Colon (tissue), 2 donors: Measurements from ENCODE around the gene RFX2.
"Not testable (repeated sequence)": the region's sequence is repeated elsewhere in the genome, so short reads cannot be mapped to it uniquely, and the experiment has no call there.

Source experiments
- FAIRE-seq: peaks from 2 replicates; lab custom pipeline; 2012; peaks lifted over from hg19 to GRCh38; lab: Jason Lieb, UNC
- donor health status: control.
- donor health status: control.

Gene RFX2

GRCh38 chr19:6074709-6075403 lies 35.4 kb downstream of the RFX2 start:
- FAIRE-seq, result no peak

GRCh38 chr19:6073858-6074708 lies 36.2 kb downstream of the RFX2 start:
- no peak for FAIRE-seq

- FAIRE-seq, result not testable (repeated sequence)
Measured at GRCh38 chr19:6073233-6073632, 37.1 kb downstream of the RFX2 start.

- no peak for FAIRE-seq
Measured at GRCh38 chr19:6071875-6072274, 38.4 kb downstream of the RFX2 start.

- no peak for FAIRE-seq
Measured at GRCh38 chr19:6070720-6071485, 39.4 kb downstream of the RFX2 start.

GRCh38 chr19:6070207-6070681 lies 40.1 kb downstream of the RFX2 start:
- no peak for FAIRE-seq

- FAIRE-seq, result no peak
Measured at GRCh38 chr19:6069268-6069791, 41.0 kb downstream of the RFX2 start.

GRCh38 chr19:6068711-6069110 lies 41.6 kb downstream of the RFX2 start:
- no peak for FAIRE-seq

GRCh38 chr19:6067975-6068374 lies 42.3 kb downstream of the RFX2 start:
- FAIRE-seq, result no peak

- peak; percentile 70 for FAIRE-seq
Measured at GRCh38 chr19:6066661-6067646, 43.3 kb downstream of the RFX2 start.

GRCh38 chr19:6065685-6066374 lies 44.5 kb downstream of the RFX2 start:
- no peak for FAIRE-seq

- no peak for FAIRE-seq
Measured at GRCh38 chr19:6064336-6065073, 45.8 kb downstream of the RFX2 start.

GRCh38 chr19:6063576-6064335 lies 46.5 kb downstream of the RFX2 start:
- no peak for FAIRE-seq

GRCh38 chr19:6062961-6063575 lies 47.2 kb downstream of the RFX2 start:
- FAIRE-seq, result no peak

- FAIRE-seq, result no peak
Measured at GRCh38 chr19:6062274-6062673, 48.0 kb downstream of the RFX2 start.

- FAIRE-seq, result no peak
Measured at GRCh38 chr19:6061376-6062130, 48.7 kb downstream of the RFX2 start.

- no peak for FAIRE-seq
Measured at GRCh38 chr19:6060600-6061375, 49.5 kb downstream of the RFX2 start.
